AG20443 (cell line): Measurements from ENCODE around the gene ZNF654.
A peak's percentile ranks its signal among the peaks of the same experiment; 100 is the strongest.
"Not testable (repeated sequence)": the region's sequence is repeated elsewhere in the genome, so short reads cannot be mapped to it uniquely, and the experiment has no call there.

Experiments
- DNase-seq: peaks from one replicate; pipeline ENCODE4 v3.0.0; 2012; ENCODE audit warnings: low spot score, mixed read lengths

ZNF654 gene

GRCh38 chr3:88142094-88142624 lies 83.1 kb downstream of the ZNF654 start:
- no peak for DNase-seq

- DNase-seq: no peak
Observed at GRCh38 chr3:88147261-88147660, 88.2 kb downstream of the ZNF654 start.

- DNase-seq: no peak
Observed at GRCh38 chr3:88148651-88149050, 89.6 kb downstream of the ZNF654 start.

GRCh38 chr3:88149101-88149508 lies 90.0 kb downstream of the ZNF654 start:
- no peak for DNase-seq

- DNase-seq: peak; percentile 94
Observed at GRCh38 chr3:88149509-88150362, 90.7 kb downstream of the ZNF654 start, which contains the start of gene C3orf38. Gene C3orf38, plus strand, starts transcription at chr3:88149959. Its CDS starts 94 bp downstream, at chr3:88150053.

- peak; percentile 12 for DNase-seq
Observed at GRCh38 chr3:88150371-88150770, 91.3 kb downstream of the ZNF654 start.

- no peak for DNase-seq
Observed at GRCh38 chr3:88150806-88151205, 91.8 kb downstream of the ZNF654 start.

GRCh38 chr3:88151358-88151757 lies 92.3 kb downstream of the ZNF654 start:
- DNase-seq: no peak

- DNase-seq: no peak
Observed at GRCh38 chr3:88152841-88153240, 93.8 kb downstream of the ZNF654 start.

GRCh38 chr3:88166419-88166971 lies 107.4 kb downstream of the ZNF654 start:
- no peak for DNase-seq

GRCh38 chr3:88167173-88167572 lies 108.1 kb downstream of the ZNF654 start:
- no peak for DNase-seq

- no peak for DNase-seq
Observed at GRCh38 chr3:88167704-88168103, 108.6 kb downstream of the ZNF654 start.

GRCh38 chr3:88168171-88168570 lies 109.1 kb downstream of the ZNF654 start:
- no peak for DNase-seq

GRCh38 chr3:88180398-88180999 lies 121.4 kb downstream of the ZNF654 start:
- DNase-seq: peak; percentile 30

GRCh38 chr3:88182165-88182918 lies 123.3 kb downstream of the ZNF654 start:
- DNase-seq: not testable (repeated sequence)

GRCh38 chr3:88188436-88188835 lies 129.4 kb downstream of the ZNF654 start:
- DNase-seq: peak; percentile 51

- DNase-seq: no peak
Observed at GRCh38 chr3:88189361-88189810, 130.3 kb downstream of the ZNF654 start.

GRCh38 chr3:88191872-88192409 lies 132.9 kb downstream of the ZNF654 start:
- no peak for DNase-seq

- DNase-seq: no peak
Observed at GRCh38 chr3:88192631-88193030, 133.6 kb downstream of the ZNF654 start.
